HCT116 (cell line): ENCODE data around the gene KANK2. TPM values are rescaled to one million over a fixed set of nuclear protein-coding genes. Genes with fewer than 3 reads are reported as not detected.

Experiments
- ATAC-seq: fragments of 200-7000 bp; cut with Tn5 transposase; 2 replicates; pipeline ENCODE4 v1.9.1; 2020; ENCODE audit warnings: mild to moderate bottlenecking, moderate library complexity
- BruUV-seq: library from RNA; stranded (reverse); fragments of 400-500 nt; replicated peaks from 2 replicates; lab custom pipeline; 2021; lab: Mats Ljungman, UMichigan
- CTCF ChIA-PET: fragments of 300-600 bp; sonication (Branson Sonifier 250); formaldehyde crosslinking; loops from one replicate; lab custom pipeline; 2021; ENCODE audit warnings: antibody characterized with exemption; lab: Charles Lee
- POLR2A ChIA-PET: fragments of 300-600, 350-600 bp; sonication (Branson Sonifier 250); formaldehyde crosslinking; loops from one replicate; lab custom pipeline; 2021; ENCODE audit warnings: antibody characterized with exemption; lab: Charles Lee
- RAD21 ChIA-PET, 2 experiments: fragments of 300-600 bp; sonication (Branson Sonifier 250); formaldehyde crosslinking; loops; one replicate each; lab custom pipeline; 2023; ENCODE audit warnings: low total read pairs in 2 of 2; ENCODE audit not compliant: uncharacterized antibody in 2 of 2, unreplicated experiment in 2 of 2, low non-redundant PET in 1 of 2; lab: Charles Lee
- DNase-seq: peaks from one replicate; pipeline ENCODE4 v3.0.0-alpha.2; 2010; ENCODE audit warnings: low read depth, low spot score
- H2AFZ ChIP-seq: fragments of 200-600 bp; shearing (Covaris generic), sonication (generic); 2 replicates; pipeline ENCODE4 v1.6.1; 2017; ENCODE audit warnings: low read depth, mixed run types, mixed read lengths, antibody characterized with exemption, low read length; ENCODE audit not compliant: poor library complexity, severe bottlenecking
- H3K27ac ChIP-seq: 2 replicates; pipeline ENCODE4 v1.5.1; 2012; ENCODE audit warnings: low read depth, low read length
- H3K27me3 ChIP-seq: fragments of 200-600 bp; sonication (generic); 2 replicates; pipeline ENCODE4 v1.6.1; 2016; ENCODE audit warnings: mixed run types, low read length, mixed read lengths; ENCODE audit not compliant: insufficient read depth
- H3K36me3 ChIP-seq, 2 experiments: fragments of 200-500 bp in 1 of 2; fragments of 200-600 bp in 1 of 2; sonication (Bioruptor generic) in 1 of 2; sonication (generic) in 1 of 2; 2 replicates each; pipeline versions ENCODE4 v1.5.1 to v1.6.1; 2014 to 2016; ENCODE audit warnings: low read length in 2 of 2, inconsistent platforms in 1 of 2, mixed read lengths in 1 of 2, mixed run types in 1 of 2; ENCODE audit not compliant: insufficient read depth in 2 of 2, control insufficient read depth in 1 of 2
- H3K4me1 ChIP-seq, 2 experiments: fragments of 200-600 bp in 1 of 2; sonication (generic) in 1 of 2; 2 replicates each; pipeline versions ENCODE4 v1.5.1 to v1.6.1; 2012 to 2017; ENCODE audit warnings: low read length in 2 of 2, inconsistent platforms in 1 of 2, mild to moderate bottlenecking in 1 of 2, mixed read lengths in 1 of 2, mixed run types in 1 of 2, moderate library complexity in 1 of 2; ENCODE audit not compliant: insufficient read depth in 2 of 2, control insufficient read depth in 1 of 2
- H3K4me2 ChIP-seq: fragments of 200-600 bp; sonication (generic); 2 replicates; pipeline ENCODE4 v1.6.1; 2017; ENCODE audit warnings: mixed run types, low read length, mixed read lengths
- H3K4me3 ChIP-seq, 2 experiments: fragments of 200-600 bp in 1 of 2; sonication (generic) in 1 of 2; replicated peaks in 1 of 2; 2 replicates each; pipeline ENCODE4 v1.5.1; 2011 to 2016; ENCODE audit warnings: low read length in 2 of 2, control low read depth in 1 of 2, low read depth in 1 of 2, mild to moderate bottlenecking in 1 of 2, mixed read lengths in 1 of 2, mixed run types in 1 of 2
- H3K79me2 ChIP-seq: fragments of 200-600 bp; sonication (generic); 2 replicates; pipeline ENCODE4 v1.6.1; 2017; ENCODE audit warnings: mild to moderate bottlenecking, mixed run types, low read length, moderate library complexity, mixed read lengths; ENCODE audit not compliant: insufficient read depth
- H3K9ac ChIP-seq: fragments of 200-600 bp; sonication (generic); 2 replicates; pipeline ENCODE4 v1.6.1; 2016; ENCODE audit warnings: low read length, mixed read lengths
- H3K9me2 ChIP-seq: fragments of 200-600 bp; sonication (generic), shearing (Covaris generic); 2 replicates; pipeline ENCODE4 v1.6.1; 2017; ENCODE audit warnings: mixed run types, mild to moderate bottlenecking, moderate library complexity; ENCODE audit not compliant: insufficient read depth
- H3K9me3 ChIP-seq, 2 experiments: fragments of 200-500 bp in 1 of 2; fragments of 200-600 bp in 1 of 2; sonication (Bioruptor generic) in 1 of 2; sonication (generic) in 1 of 2; 2 replicates each; pipeline ENCODE4 v1.6.1; 2014 to 2017; ENCODE audit warnings: low read length in 2 of 2, mixed read lengths in 2 of 2, inconsistent platforms in 1 of 2, low read depth in 1 of 2, mild to moderate bottlenecking in 1 of 2, mixed run types in 1 of 2, moderate library complexity in 1 of 2; ENCODE audit not compliant: control insufficient read depth in 1 of 2, insufficient read depth in 1 of 2
- H4K20me1 ChIP-seq: fragments of 200-600 bp; sonication (generic), shearing (Covaris generic); 2 replicates; pipeline ENCODE4 v1.6.1; 2017; ENCODE audit warnings: mixed run types, mild to moderate bottlenecking, moderate library complexity; ENCODE audit not compliant: insufficient read depth
- CBX3 ChIP-seq: IDR thresholded peaks from 2 replicates; pipeline ENCODE4 v1.6.1; 2012; ENCODE audit warnings: low read depth
- CTCF ChIP-seq, 3 experiments: fragments of 200-600 bp in 1 of 3; sonication (generic) in 1 of 3; IDR thresholded peaks in 2 of 3; conservative IDR thresholded peaks in 1 of 3; 2 replicates each; pipeline ENCODE4 v1.5.1; 2012 to 2017; ENCODE audit warnings: low read depth in 2 of 3, low read length in 2 of 3, antibody characterized with exemption in 1 of 3, borderline replicate concordance in 1 of 3, control low read depth in 1 of 3, mild to moderate bottlenecking in 1 of 3, mixed read lengths in 1 of 3, mixed run types in 1 of 3, moderate library complexity in 1 of 3; ENCODE audit not compliant: insufficient read depth in 1 of 3
- EZH2phosphoT487 ChIP-seq: fragments of 200-600 bp; IDR thresholded peaks from 2 replicates; pipeline ENCODE4 v1.6.1; 2018; ENCODE audit warnings: antibody characterized with exemption, borderline replicate concordance
- FOSL1 ChIP-seq: IDR thresholded peaks from 2 replicates; pipeline ENCODE4 v1.6.1; 2012; ENCODE audit warnings: low read depth
- POLR2AphosphoS5 ChIP-seq: IDR thresholded peaks from 2 replicates; pipeline ENCODE4 v1.6.1; 2011; ENCODE audit warnings: mild to moderate bottlenecking, low read depth, low read length, moderate library complexity
- RAD21 ChIP-seq: IDR thresholded peaks from 2 replicates; pipeline ENCODE4 v1.6.1; 2012; ENCODE audit warnings: low read depth, mild to moderate bottlenecking
- SIN3A ChIP-seq: IDR thresholded peaks from 2 replicates; pipeline ENCODE4 v1.6.1; 2012; ENCODE audit warnings: low read depth
- SP1 ChIP-seq: IDR thresholded peaks from 2 replicates; pipeline ENCODE4 v1.6.1; 2012; ENCODE audit warnings: low read depth
- SRF ChIP-seq: IDR thresholded peaks from 2 replicates; pipeline ENCODE4 v1.6.1; 2012; ENCODE audit warnings: low read depth
- intact Hi-C: fragments of 100-400 bp; cut with micrococcal nuclease; formaldehyde crosslinking; loops from 2 replicates; pipeline ENCODE4 v1.10.0; 2022
- total RNA-seq: library from RNA; stranded (reverse); gene quantifications from one replicate; pipeline ENCODE4 v1.2.1, GENCODE V29; 2021; ENCODE audit not compliant: unreplicated experiment
- TF ChIP-seq, protein P1 (sequence below): IDR thresholded peaks from 2 replicates; pipeline ENCODE4 v1.6.1; 2012

The KANK2 gene
- total RNA-seq, 1 experiment from 2014 or later = 43.6 TPM

DNA sequence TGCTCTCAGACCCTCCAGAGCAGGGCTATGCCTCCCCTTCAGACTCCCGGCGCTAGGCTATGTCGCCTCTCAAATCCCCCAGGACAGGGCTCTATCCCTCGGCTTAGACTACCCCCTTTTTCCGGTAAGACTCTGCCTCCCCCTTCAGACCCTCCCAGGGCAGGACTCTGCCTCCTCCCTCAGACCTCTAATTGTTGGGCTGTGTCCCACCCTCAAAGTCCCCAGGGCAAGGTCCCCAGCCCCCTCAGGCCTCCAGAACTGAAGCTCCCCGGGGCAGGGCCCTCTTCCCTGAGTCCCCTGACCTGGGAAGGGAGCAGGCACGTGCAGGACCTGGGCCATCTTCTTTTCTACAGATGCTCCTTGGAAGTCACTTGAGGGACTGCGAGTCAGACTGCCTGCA is 3.2 kb downstream of the KANK2 start:
- peaks cover 29 to 38% of the 10 kb centered on the region in 2 experiments for H3K4me1 ChIP-seq
- RAD21 ChIA-PET = no interaction called here

More for the DNA sequence above, 3.2 kb downstream of the KANK2 start:
- no TSS peak for BruUV-seq
- ChIA-PET POLR2A (no interaction called here), CTCF (no interaction called here)
- peaks cover 0 to 8% of the 10 kb centered on the region in 2 experiments; a peak in 1 of 4 replicates for H3K36me3 ChIP-seq
- no peak overlapping the region for H3K9ac ChIP-seq
- intact Hi-C loops = no loop called here
- no peaks in the 10 kb centered on the region for H3K9me2 ChIP-seq
- H4K20me1 ChIP-seq = no peaks in the 10 kb centered on the region
- DNase-seq (no peak), ATAC-seq (no peak)
- H3K9me3 ChIP-seq = no peaks in the 10 kb centered on the region
- H3K27ac ChIP-seq = no peak overlapping the region
- no peak overlapping the region for H3K4me3 ChIP-seq
- TF ChIP-seq RAD21 = no peak
- TF ChIP-seq, protein P1, sequence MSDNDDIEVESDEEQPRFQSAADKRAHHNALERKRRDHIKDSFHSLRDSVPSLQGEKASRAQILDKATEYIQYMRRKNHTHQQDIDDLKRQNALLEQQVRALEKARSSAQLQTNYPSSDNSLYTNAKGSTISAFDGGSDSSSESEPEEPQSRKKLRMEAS = no peak
- TF ChIP-seq CTCF (IDR thresholded peaks at IDR 0.05 in 2 of 3, conservative IDR thresholded peaks at IDR 0.05 in 1 of 3; ENCODE audit: borderline replicate concordance in 1 of 3, insufficient read depth in 1 of 3, low read depth in 2 of 3, low read length in 2 of 3) = no peak
- no peak for TF ChIP-seq SRF
- no peak for TF ChIP-seq CBX3
- no peak for TF ChIP-seq FOSL1
- TF ChIP-seq SP1 = no peak
- no peak for TF ChIP-seq POLR2AphosphoS5
- TF ChIP-seq SIN3A = no peak
- TF ChIP-seq EZH2phosphoT487 = no peak
- no peaks in the 10 kb centered on the region for H3K27me3 ChIP-seq
- no peak overlapping the region for H3K4me2 ChIP-seq
- 0 out of 2 replicates have a peak, but pooled peaks cover 2% of the 10 kb centered on the region for H3K79me2 ChIP-seq
- no peak overlapping the region for H2AFZ ChIP-seq
